ENCODE data around the gene INTS7. TPM values are rescaled to one million over a fixed set of nuclear protein-coding genes. Genes with fewer than 3 reads are reported as not detected.

Gene INTS7
- total and polyA plus RNA-seq, 2 of the 4 experiments (the other 2 are of a cell fraction): 8.3 to 24.9 TPM

GRCh38 chr1:212078826-212079225, 43.5 kb upstream of the INTS7 start:
- Histone ChIP-seq H3K9me1 (ENCODE audit: insufficient read depth, low read length) (no peaks in the 10 kb centered on the region), H3K27me3 (ENCODE audit: control insufficient read depth, insufficient read depth, low read length) (no peaks in the 10 kb centered on the region), H3K18ac (ENCODE audit: low read depth, low read length) (no peak overlapping the region), H2BK120ac (ENCODE audit: low read depth, low read length) (no peak overlapping the region), H2AK5ac (ENCODE audit: low read depth, low read length) (no peak overlapping the region), H3K9me3 (ENCODE audit: control insufficient read depth, insufficient read depth, low read length) (no peaks in the 10 kb centered on the region), H3K36me3 (ENCODE audit: control insufficient read depth, insufficient read depth, low read length) (no peaks in the 10 kb centered on the region; the same call in 1 of the 2 replicates), H3K79me1 (ENCODE audit: low read depth in 1 of 2, low read length in 2 of 2) (no peaks in the 10 kb centered on the region; a peak in 2 of 4 replicates), H4K20me1 (ENCODE audit: insufficient read depth, low read length) (no peaks in the 10 kb centered on the region), H4K8ac (ENCODE audit: low read depth in 2 of 2, low read length in 2 of 2) (no peak overlapping the region), H3K27ac (ENCODE audit: insufficient read depth, low read length) (no peak overlapping the region), H3K4me3 (ENCODE audit: insufficient read depth, low read depth, low read length) (no peak overlapping the region), H3K23ac (ENCODE audit: low read depth, low read length) (no peak overlapping the region), H3K4me2 (ENCODE audit: low read depth, low read length) (no peak overlapping the region), H2BK20ac (ENCODE audit: low read depth, low read length) (no peak overlapping the region), H3K4ac (ENCODE audit: low read depth, low read length) (no peak overlapping the region), H2AFZ (replicated peaks; ENCODE audit: low read length, poor library complexity) (no peak overlapping the region), H4K91ac (ENCODE audit: insufficient read depth, low read depth, low read length) (no peak overlapping the region), H3K4me1 (ENCODE audit: control insufficient read depth, insufficient read depth, low read length) (no peaks in the 10 kb centered on the region), H3K14ac (replicated peaks; ENCODE audit: low read depth, low read length) (no peak overlapping the region), H3K56ac (ENCODE audit: extremely low read depth, insufficient read depth, low read length) (no peak overlapping the region), H3K9ac (ENCODE audit: low read depth, low read length) (no peak overlapping the region), H2AK9ac (replicated peaks; ENCODE audit: low read depth, low read length, poor library complexity) (no peak overlapping the region), H2BK5ac (ENCODE audit: low read depth, low read length, poor library complexity, severe bottlenecking) (no peak overlapping the region), H4K5ac (ENCODE audit: low read depth, low read length) (no peak overlapping the region), H2BK15ac (ENCODE audit: low read depth, low read length) (no peak overlapping the region)
- DNase-seq (no peak), ATAC-seq (ENCODE audit: low read depth) (no peak)
- BruUV-seq (replicated peaks): no TSS peak
- POLR2A ChIA-PET (ENCODE audit: unreplicated experiment): no interaction called here
- no CpG with 5 or more reads among the region's 2 CpGs for WGBS, 2 experiments (ENCODE audit: extremely low coverage in 2 of 2, insufficient read length in 1 of 2)
- in situ Hi-C loops (cut with MboI; ENCODE audit: low sequenced_read_pairs): no loop called here
- CTCF ChIA-PET: no interaction called here
- no peak for TF ChIP-seq RAD21 (IDR thresholded peaks at IDR 0.05; ENCODE audit: low read length)
- intact Hi-C loops (cut with micrococcal nuclease): no loop called here
- dilution Hi-C loops (cut with HindIII; ENCODE audit: low sequenced_read_pairs, unreplicated experiment): no loop called here

Data from IMR-90 (cell line).